HG03520 (cell line): Measurements from ENCODE around the gene XPO4.
"Not testable (repeated sequence)": the region's sequence is repeated elsewhere in the genome, so short reads cannot be mapped to it uniquely, and the experiment has no call there.

Experiments used
- ATAC-seq: cut with Tn5 transposase; IDR thresholded peaks from one replicate; pipeline ENCODE4 v1.9.1; 2021; ENCODE audit warnings: mild to moderate bottlenecking, moderate library complexity; ENCODE audit not compliant: unreplicated experiment

XPO4 gene

GRCh38 chr13:20902438-20903163, at the start of gene XPO4:
Gene XPO4, minus strand, starts transcription at chr13:20902746. Its CDS starts 8 bp downstream, at chr13:20902738.
- ATAC-seq: peak; percentile 93

GRCh38 chr13:20948001-20948400, 45.5 kb upstream of the XPO4 start:
- ATAC-seq: not testable (repeated sequence)

- no peak for ATAC-seq
Measured at GRCh38 chr13:20945952-20946383, 43.4 kb upstream of the XPO4 start.

- no peak for ATAC-seq
Measured at GRCh38 chr13:20942938-20943559, 40.5 kb upstream of the XPO4 start.

DNA sequence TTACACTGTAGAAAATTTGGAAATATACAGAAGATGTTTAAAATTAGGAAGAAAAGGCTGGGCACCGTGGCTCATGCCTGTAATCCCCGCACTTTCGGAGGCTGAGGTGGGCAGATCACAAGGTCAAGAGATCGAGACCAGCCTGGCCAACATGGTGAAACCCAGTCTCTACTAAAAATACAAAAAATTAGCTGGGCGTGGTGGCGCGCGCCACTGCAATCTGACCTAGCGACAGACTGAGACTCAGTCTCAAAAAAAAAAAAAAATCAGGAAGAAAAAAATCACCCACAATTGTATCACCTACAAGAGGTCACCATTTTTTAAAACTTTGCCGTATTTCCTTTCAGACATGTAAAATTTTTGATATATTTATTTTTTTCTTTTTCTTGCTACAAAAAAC, 38.0 kb upstream of the XPO4 start:
- not testable (repeated sequence) for ATAC-seq

DNA sequence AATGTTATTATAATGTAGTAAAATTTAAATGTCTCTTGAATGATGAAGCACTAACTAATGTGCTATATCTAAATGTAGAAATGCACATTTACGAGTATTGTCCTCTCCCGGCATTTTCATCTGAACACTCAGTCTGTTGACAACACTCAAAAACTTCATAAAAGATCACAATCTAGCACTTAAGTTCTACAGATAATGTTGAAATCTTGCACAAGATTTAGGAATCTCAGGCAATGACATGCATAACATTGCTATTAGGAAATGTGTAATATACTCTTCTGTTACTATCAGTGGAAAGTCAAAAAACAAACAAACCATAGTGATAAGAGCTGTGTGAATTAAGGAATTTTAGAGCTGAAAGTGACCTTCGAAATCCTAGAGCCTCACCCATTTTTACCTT, 37.5 kb upstream of the XPO4 start:
- no peak for ATAC-seq

- no peak for ATAC-seq
Measured at GRCh38 chr13:20939662-20940061, 37.1 kb upstream of the XPO4 start.

DNA sequence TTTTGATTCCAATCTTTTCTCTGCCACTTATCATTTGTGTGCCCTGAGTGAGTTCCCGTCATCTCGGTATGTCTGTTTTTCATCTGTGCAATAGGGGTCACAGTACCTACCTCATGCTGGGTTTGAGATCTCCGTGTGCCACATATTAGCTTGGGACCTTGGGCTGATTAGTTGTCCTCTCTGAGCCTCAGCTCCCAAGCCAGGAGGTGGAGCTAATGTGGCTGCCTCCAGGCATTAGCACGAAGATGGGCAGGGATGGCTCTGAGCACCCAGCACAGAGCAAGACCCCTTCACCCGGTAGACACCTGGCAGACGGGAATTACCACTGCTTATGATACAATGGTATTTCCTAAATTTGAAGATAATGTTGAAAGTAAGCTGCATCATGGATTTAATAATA, 35.8 kb upstream of the XPO4 start:
- no peak for ATAC-seq

- no peak for ATAC-seq
Measured at GRCh38 chr13:20927596-20928257, 25.2 kb upstream of the XPO4 start.

DNA sequence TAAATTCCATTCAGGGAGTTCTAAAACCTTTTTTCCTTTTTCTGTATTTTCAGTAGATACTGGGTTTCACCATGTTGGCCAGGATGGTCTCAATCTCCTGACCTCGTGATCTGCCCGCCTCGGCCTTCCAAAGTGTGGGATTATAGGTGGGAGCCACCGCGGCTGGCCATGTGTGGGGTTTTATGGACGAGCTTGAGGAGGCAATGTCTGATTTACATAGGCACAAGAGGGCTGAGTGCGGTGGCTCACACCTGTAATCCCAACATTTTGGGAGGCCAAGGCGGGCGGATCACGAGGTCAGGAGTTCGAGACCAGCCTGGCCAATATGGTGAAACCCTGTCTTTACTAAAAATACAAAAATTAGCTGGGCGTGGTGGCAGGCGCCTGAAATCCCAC, 22.8 kb upstream of the XPO4 start:
- not testable (repeated sequence) for ATAC-seq

DNA sequence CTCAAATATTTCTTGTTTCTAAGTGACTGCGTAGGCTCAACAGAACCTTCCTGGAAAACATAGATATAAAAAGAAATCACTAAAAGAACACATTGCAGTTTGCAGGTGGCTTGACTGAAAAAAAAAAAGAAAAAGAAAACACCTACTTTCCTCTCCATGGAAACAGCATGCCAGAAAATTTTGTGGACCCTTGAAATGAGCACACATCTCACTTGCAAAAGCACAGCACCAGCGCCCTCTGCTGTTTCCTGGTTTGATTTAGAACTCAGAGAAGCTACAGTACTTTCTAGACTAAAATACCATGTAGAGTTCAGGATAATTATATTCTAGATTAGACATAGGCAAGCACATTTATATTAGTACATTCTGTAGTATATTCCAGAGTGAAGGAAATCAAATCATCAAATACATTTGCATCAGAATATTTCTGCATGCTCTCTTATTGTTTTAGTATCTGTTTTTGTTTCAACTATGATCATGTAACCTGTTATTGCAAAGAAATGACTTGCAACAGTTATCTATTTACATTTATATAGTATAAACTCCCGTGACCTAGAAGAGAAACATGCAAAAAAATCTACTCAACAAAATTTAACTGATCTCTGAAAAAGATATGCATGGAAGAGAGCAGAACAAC, 22.3 kb upstream of the XPO4 start:
- ATAC-seq: no peak

DNA sequence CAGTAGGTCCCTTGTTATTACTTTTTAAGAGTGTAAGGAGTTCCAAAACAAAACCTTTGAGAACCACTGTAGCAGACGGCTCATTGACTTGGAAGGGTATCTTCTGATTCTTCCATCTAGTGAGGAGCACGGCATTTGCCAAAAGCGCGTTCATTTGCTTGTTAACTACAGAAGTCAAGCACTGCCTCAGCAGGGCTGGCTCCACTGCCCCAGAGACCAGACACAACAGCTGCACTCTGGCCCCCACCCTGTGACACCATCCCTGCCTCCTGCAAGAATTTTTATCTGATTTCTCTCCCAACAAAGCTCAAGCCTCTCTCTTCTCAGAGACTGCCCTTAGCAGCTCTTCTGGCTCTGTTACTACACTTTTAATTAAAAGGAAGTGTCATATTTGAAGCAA, 20.7 kb upstream of the XPO4 start:
- ATAC-seq: no peak

- no peak for ATAC-seq
Measured at GRCh38 chr13:20921572-20921971, 19.0 kb upstream of the XPO4 start.

DNA sequence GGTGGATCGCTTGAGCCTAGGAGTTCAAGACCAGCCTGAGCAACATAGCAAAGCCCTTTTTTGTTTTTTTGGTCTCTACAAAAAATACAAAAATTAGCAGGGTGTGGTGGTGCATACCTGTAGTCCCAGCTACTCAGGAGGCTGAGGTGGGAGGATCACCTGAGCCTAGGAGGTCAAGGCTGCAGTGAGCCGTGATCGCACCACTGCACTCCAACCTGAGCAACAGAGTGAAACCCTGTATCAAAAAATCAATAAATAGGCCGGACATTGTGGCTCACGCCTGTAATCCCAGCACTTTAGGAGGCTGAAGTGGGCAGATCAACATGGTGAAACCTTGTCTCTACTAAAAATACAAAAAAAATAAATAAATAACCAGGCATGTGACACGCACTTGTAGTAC, 13.1 kb upstream of the XPO4 start:
- ATAC-seq: not testable (repeated sequence)

- no peak for ATAC-seq
Measured at GRCh38 chr13:20911037-20911436, 8.5 kb upstream of the XPO4 start.

DNA sequence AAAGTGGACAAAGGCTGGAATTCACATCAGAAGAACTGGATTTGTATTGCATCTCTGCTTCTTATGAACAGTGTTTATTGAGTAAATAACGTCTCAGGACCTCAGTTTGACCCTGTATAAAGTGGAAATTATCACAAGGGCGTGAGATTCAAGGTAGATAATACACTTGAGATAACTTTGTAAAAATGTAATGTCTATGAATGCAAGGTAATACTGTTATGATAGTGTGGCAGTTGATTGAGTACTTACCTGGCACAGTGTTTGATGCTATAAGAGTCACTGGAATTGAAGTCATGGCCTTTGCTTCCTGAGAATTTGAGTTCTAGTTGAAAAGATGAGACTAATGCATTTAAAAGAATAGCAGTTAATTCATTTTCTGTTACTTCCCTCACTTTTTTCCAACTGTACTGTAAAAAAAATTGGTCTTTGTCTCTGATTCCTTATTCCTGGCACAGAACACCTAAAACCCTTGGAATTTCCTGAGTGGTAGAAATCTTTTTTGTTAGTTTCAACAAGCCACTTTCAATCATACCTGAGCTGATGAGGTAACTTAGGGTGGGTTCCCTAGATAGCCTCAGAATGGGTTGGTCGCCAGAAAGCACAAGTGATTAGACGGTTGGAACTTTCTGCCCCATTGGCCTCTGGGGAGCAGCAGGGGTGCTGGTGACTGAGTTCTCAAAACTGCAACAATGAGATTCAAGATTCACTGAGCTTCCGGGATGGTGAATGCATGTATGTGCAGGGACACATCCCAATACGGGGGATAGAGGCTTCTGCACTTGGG, 6.4 kb upstream of the XPO4 start:
- ATAC-seq: no peak

- no peak for ATAC-seq
Measured at GRCh38 chr13:20904908-20905307, 2.4 kb upstream of the XPO4 start.

GRCh38 chr13:20903164-20903475, 574 bp upstream of the XPO4 start:
- ATAC-seq: no peak

- ATAC-seq: peak; percentile 12
Measured at GRCh38 chr13:20901668-20902437, 693 bp downstream of the XPO4 start.

- no peak for ATAC-seq
Measured at GRCh38 chr13:20894245-20894644, 8.3 kb downstream of the XPO4 start.
